Activated T-helper 1 cell treated with anti-CD3 and anti-CD28 coated beads, Interleukin-12 subunit alpha, Interleukin-12 subunit beta, Interleukin-2, Interleukin-4 antibody, amounts not matched to agents 30 ng/mL and 10 ng/mL and 1 ng/mL, durations not matched to agents 14 hours and 24 hours and 36 hours (primary cell): ENCODE results near the gene TRIP10. TPM values are rescaled to one million over a fixed set of nuclear protein-coding genes. Genes with fewer than 3 reads are reported as not detected.

Source experiments
- DNase-seq: peaks from one replicate; pipeline ENCODE4 v3.0.0; 2021; ENCODE audit warnings: low spot score
- H3K27ac Mint-ChIP-seq: one replicate; pipeline ENCODE4 v1.8.0; 2021; ENCODE audit warnings: mild to moderate bottlenecking, mixed read lengths
- H3K27me3 Mint-ChIP-seq: one replicate; pipeline ENCODE4 v1.8.0; 2022; ENCODE audit warnings: mild to moderate bottlenecking, moderate library complexity, mixed read lengths; ENCODE audit not compliant: insufficient read depth
- H3K36me3 Mint-ChIP-seq: one replicate; pipeline ENCODE4 v1.8.0; 2021; ENCODE audit warnings: low read depth, mixed read lengths
- H3K4me1 Mint-ChIP-seq: one replicate; pipeline ENCODE4 v1.8.0; 2021; ENCODE audit warnings: low read depth, mixed read lengths
- H3K4me3 Mint-ChIP-seq: one replicate; pipeline ENCODE4 v1.8.0; 2021; ENCODE audit warnings: mild to moderate bottlenecking, moderate library complexity, mixed read lengths
- H3K9me3 Mint-ChIP-seq: one replicate; pipeline ENCODE4 v1.8.0; 2021; ENCODE audit warnings: mixed read lengths
- intact Hi-C: fragments of 100-400 bp; cut with micrococcal nuclease; formaldehyde crosslinking; loops from one replicate; pipeline ENCODE4 v1.15.1; 2024
- total RNA-seq: library from RNA; stranded (reverse); gene quantifications from 2 replicates; pipeline ENCODE4 v1.2.3, GENCODE V29; 2022

Gene TRIP10
- total RNA-seq, 1 donor from 2014 or later = 62.0 TPM

- peaks cover 5% of the 10 kb centered on the region for H3K9me3 Mint-ChIP-seq
- intact Hi-C loops = loop anchor here (5.0 kb wide), 1 partner anchor 33 kb away; no protein-coding TSS in a partner anchor
These were observed 24.5 kb upstream of the TRIP10 start for GRCh38 chr19:6714749-6715555.

GRCh38 chr19:6716610-6716970 is 22.9 kb upstream of the TRIP10 start:
- intact Hi-C loops = loop anchor here (5.0 kb wide), 1 partner anchor 34 kb away; no protein-coding TSS in a partner anchor
- H3K36me3 Mint-ChIP-seq = peaks cover 4% of the 10 kb centered on the region
- peaks cover 28% of the 10 kb centered on the region for H3K4me1 Mint-ChIP-seq
- H3K27ac Mint-ChIP-seq = no peak overlapping the region
- no peak for DNase-seq
- no peak overlapping the region for H3K4me3 Mint-ChIP-seq
- H3K9me3 Mint-ChIP-seq = peaks cover 5% of the 10 kb centered on the region
- peaks cover 8% of the 10 kb centered on the region for H3K27me3 Mint-ChIP-seq

More at GRCh38 chr19:6714749-6715555, 24.5 kb upstream of the TRIP10 start:
- peaks cover 21% of the 10 kb centered on the region for H3K4me1 Mint-ChIP-seq
- H3K27me3 Mint-ChIP-seq = peaks cover 22% of the 10 kb centered on the region
- H3K36me3 Mint-ChIP-seq = peaks cover 4% of the 10 kb centered on the region
- DNase-seq = no peak
- no peak overlapping the region for H3K27ac Mint-ChIP-seq
- no peak overlapping the region for H3K4me3 Mint-ChIP-seq

- peak overlapping the region; percentile 37 for H3K27ac Mint-ChIP-seq
- intact Hi-C loops = loop anchor here (5.0 kb wide), 1 partner anchor 35 kb away; no protein-coding TSS in a partner anchor
These were observed 22.4 kb upstream of the TRIP10 start for GRCh38 chr19:6717036-6717435.

GRCh38 chr19:6717441-6717971 is 22.0 kb upstream of the TRIP10 start:
- intact Hi-C loops = loop anchor here (5.0 kb wide), 1 partner anchor 35 kb away; no protein-coding TSS in a partner anchor
- peak overlapping the region; percentile 37 for H3K27ac Mint-ChIP-seq
- H3K4me3 Mint-ChIP-seq = no peak overlapping the region

More at GRCh38 chr19:6717036-6717435, 22.4 kb upstream of the TRIP10 start:
- Mint-ChIP-seq H3K36me3 (peaks cover 4% of the 10 kb centered on the region), H3K27me3 (peaks cover 6% of the 10 kb centered on the region), H3K9me3 (peaks cover 5% of the 10 kb centered on the region), H3K4me3 (no peak overlapping the region), H3K4me1 (peaks cover 28% of the 10 kb centered on the region)
- DNase-seq = no peak

GRCh38 chr19:6718111-6718740 is 21.3 kb upstream of the TRIP10 start:
- Mint-ChIP-seq H3K4me3 (no peak overlapping the region), H3K27me3 (peaks cover 5% of the 10 kb centered on the region), H3K27ac (no peak overlapping the region), H3K4me1 (peaks cover 28% of the 10 kb centered on the region), H3K36me3 (peaks cover 4% of the 10 kb centered on the region), H3K9me3 (peaks cover 5% of the 10 kb centered on the region)
- DNase-seq = no peak
- intact Hi-C loops = loop anchor here (1.0 to 5.0 kb wide), 4 partner anchors 19 to 49 kb away; partner anchors contain the start of genes GPR108 and SH2D3A

More at GRCh38 chr19:6717441-6717971, 22.0 kb upstream of the TRIP10 start:
- H3K4me1 Mint-ChIP-seq = peaks cover 28% of the 10 kb centered on the region
- DNase-seq = no peak
- H3K27me3 Mint-ChIP-seq = peaks cover 6% of the 10 kb centered on the region
- H3K9me3 Mint-ChIP-seq = peaks cover 5% of the 10 kb centered on the region
- H3K36me3 Mint-ChIP-seq = peaks cover 4% of the 10 kb centered on the region

- no peak overlapping the region for H3K4me3 Mint-ChIP-seq
- intact Hi-C loops = loop anchor here (1.0 to 5.0 kb wide), 4 partner anchors 18 to 48 kb away; partner anchors contain the start of genes GPR108 and SH2D3A
- H3K36me3 Mint-ChIP-seq = peaks cover 4% of the 10 kb centered on the region
- H3K27ac Mint-ChIP-seq = no peak overlapping the region
- peaks cover 32% of the 10 kb centered on the region for H3K4me1 Mint-ChIP-seq
- DNase-seq = no peak
- H3K9me3 Mint-ChIP-seq = peaks cover 5% of the 10 kb centered on the region
- peaks cover 4% of the 10 kb centered on the region for H3K27me3 Mint-ChIP-seq
These were observed 20.5 kb upstream of the TRIP10 start for GRCh38 chr19:6718741-6719539.

GRCh38 chr19:6719540-6719861 is 20.0 kb upstream of the TRIP10 start:
- H3K27me3 Mint-ChIP-seq = peaks cover 4% of the 10 kb centered on the region
- H3K4me1 Mint-ChIP-seq = peaks cover 32% of the 10 kb centered on the region
- H3K9me3 Mint-ChIP-seq = peaks cover 5% of the 10 kb centered on the region
- H3K27ac Mint-ChIP-seq = peak overlapping the region; percentile 36
- H3K36me3 Mint-ChIP-seq = peaks cover 4% of the 10 kb centered on the region
- H3K4me3 Mint-ChIP-seq = no peak overlapping the region
- intact Hi-C loops = loop anchor here (5.0 kb wide), 1 partner anchor 37 kb away; no protein-coding TSS in a partner anchor
- no peak for DNase-seq

- Mint-ChIP-seq H3K27ac (peak overlapping the region; percentile 36), H3K27me3 (peaks cover 4% of the 10 kb centered on the region), H3K36me3 (peaks cover 4% of the 10 kb centered on the region), H3K4me1 (peaks cover 32% of the 10 kb centered on the region), H3K4me3 (no peak overlapping the region), H3K9me3 (peaks cover 5% of the 10 kb centered on the region)
- intact Hi-C loops = loop anchor here (5.0 kb wide), 2 partner anchors 38 to 88 kb away; no protein-coding TSS in a partner anchor
- no peak for DNase-seq
These were observed 19.5 kb upstream of the TRIP10 start for GRCh38 chr19:6719992-6720368.

GRCh38 chr19:6720369-6721137 is 18.9 kb upstream of the TRIP10 start, which contains the start of gene C3:
Gene C3, minus strand, starts transcription at chr19:6720650. Its CDS starts 61 bp downstream, at chr19:6720589.
- H3K4me1 Mint-ChIP-seq = peaks cover 32% of the 10 kb centered on the region
- no peak within 1 kb of the TSS for H3K4me3 Mint-ChIP-seq
- DNase-seq = no peak
- intact Hi-C loops = loop anchor here (5.0 kb wide), 1 partner anchor 88 kb away; no protein-coding TSS in a partner anchor
- H3K36me3 Mint-ChIP-seq = peaks cover 4% of the 10 kb centered on the region
- peak within 1 kb of the TSS; percentile 36 for H3K27ac Mint-ChIP-seq
- H3K9me3 Mint-ChIP-seq = peaks cover 5% of the 10 kb centered on the region
- H3K27me3 Mint-ChIP-seq = peaks cover 4% of the 10 kb centered on the region

GRCh38 chr19:6721138-6721474 is 18.4 kb upstream of the TRIP10 start:
- no peak overlapping the region for H3K4me3 Mint-ChIP-seq
- H3K9me3 Mint-ChIP-seq = peaks cover 5% of the 10 kb centered on the region
- peaks cover 4% of the 10 kb centered on the region for H3K36me3 Mint-ChIP-seq
- intact Hi-C loops = loop anchor here (5.0 kb wide), 1 partner anchor 89 kb away; no protein-coding TSS in a partner anchor
- peaks cover 4% of the 10 kb centered on the region for H3K27me3 Mint-ChIP-seq
- H3K27ac Mint-ChIP-seq = no peak overlapping the region
- no peak for DNase-seq
- H3K4me1 Mint-ChIP-seq = peaks cover 32% of the 10 kb centered on the region

- Mint-ChIP-seq H3K4me3 (no peak overlapping the region), H3K27ac (no peak overlapping the region), H3K9me3 (peaks cover 5% of the 10 kb centered on the region), H3K27me3 (peaks cover 4% of the 10 kb centered on the region), H3K36me3 (peaks cover 4% of the 10 kb centered on the region), H3K4me1 (peaks cover 32% of the 10 kb centered on the region)
- DNase-seq = no peak
- intact Hi-C loops = loop anchor here (5.0 kb wide), 1 partner anchor 89 kb away; no protein-coding TSS in a partner anchor
These were observed 17.7 kb upstream of the TRIP10 start for GRCh38 chr19:6721773-6722172.
